Hematopoietic multipotent progenitor cell treated with erythropoietin and hydrocortisone succinate and interleukin-3 and kit ligand, for 8 days (in vitro differentiated cells): ENCODE results near the gene RC3H2.

Experiments
- DNase-seq: peaks from one replicate; pipeline ENCODE4 v3.0.0-alpha.2; 2015

Gene RC3H2

GRCh38 chr9:122797316-122798063 is 107.7 kb downstream of the RC3H2 start:
- DNase-seq, result no peak
